ENCODE measurements around the gene MINDY4. TPM values are rescaled to one million over a fixed set of nuclear protein-coding genes. Genes with fewer than 3 reads are reported as not detected.

MINDY4 gene
- total RNA-seq, 1 donor from 2014 or later: 20.1 TPM

- peak overlapping the region; percentile 66 for H3K4me3 ChIP-seq
- intact Hi-C loops (cut with DNase I): no loop called here
These were observed 145.0 kb downstream of the MINDY4 start for GRCh38 chr7:30916255-30916654.

GRCh38 chr7:30916767-30917166 lies 145.6 kb downstream of the MINDY4 start:
- TF ChIP-seq CTCF (IDR thresholded peaks at IDR 0.05): no peak
- H3K9me3 ChIP-seq: no peaks in the 10 kb centered on the region
- intact Hi-C loops (cut with DNase I): no loop called here
- H3K4me1 ChIP-seq: peaks cover 50% of the 10 kb centered on the region
- peak overlapping the region; percentile 81 for H3K27ac ChIP-seq
- no peaks in the 10 kb centered on the region for H3K27me3 ChIP-seq
- H3K36me3 ChIP-seq: peaks cover 35% of the 10 kb centered on the region
- H3K4me3 ChIP-seq: peak overlapping the region; percentile 66
- ATAC-seq: no peak
- no peak for DNase-seq

More at GRCh38 chr7:30916255-30916654, 145.0 kb downstream of the MINDY4 start:
- no peak for ATAC-seq
- Histone ChIP-seq H3K36me3 (peaks cover 30% of the 10 kb centered on the region), H3K27me3 (no peaks in the 10 kb centered on the region), H3K27ac (peak overlapping the region; percentile 81), H3K9me3 (no peaks in the 10 kb centered on the region), H3K4me1 (peaks cover 48% of the 10 kb centered on the region)
- TF ChIP-seq CTCF (IDR thresholded peaks at IDR 0.05): no peak
- DNase-seq: no peak

GRCh38 chr7:30917216-30917893 lies 146.1 kb downstream of the MINDY4 start:
- intact Hi-C loops (cut with DNase I): no loop called here

GRCh38 chr7:30918676-30919075 lies 147.5 kb downstream of the MINDY4 start:
- DNase-seq (no peak), ATAC-seq (no peak)
- Histone ChIP-seq H3K27me3 (no peaks in the 10 kb centered on the region), H3K9me3 (no peaks in the 10 kb centered on the region), H3K4me1 (peaks cover 50% of the 10 kb centered on the region), H3K36me3 (peaks cover 53% of the 10 kb centered on the region), H3K27ac (peak overlapping the region; percentile 45), H3K4me3 (peak overlapping the region; percentile 8)
- no peak for TF ChIP-seq CTCF (IDR thresholded peaks at IDR 0.05)
- intact Hi-C loops (cut with DNase I): no loop called here

More at GRCh38 chr7:30917216-30917893, 146.1 kb downstream of the MINDY4 start:
- Histone ChIP-seq H3K36me3 (peaks cover 41% of the 10 kb centered on the region), H3K9me3 (no peaks in the 10 kb centered on the region), H3K27ac (no peak overlapping the region), H3K4me3 (peak overlapping the region; percentile 66), H3K4me1 (peaks cover 50% of the 10 kb centered on the region), H3K27me3 (no peaks in the 10 kb centered on the region)
- no peak for DNase-seq
- TF ChIP-seq CTCF (IDR thresholded peaks at IDR 0.05): no peak
- no peak for ATAC-seq

- Histone ChIP-seq H3K36me3 (peaks cover 68% of the 10 kb centered on the region), H3K27me3 (no peaks in the 10 kb centered on the region), H3K27ac (peak overlapping the region; percentile 51), H3K4me3 (peak overlapping the region; percentile 5), H3K9me3 (no peaks in the 10 kb centered on the region), H3K4me1 (peaks cover 43% of the 10 kb centered on the region)
- ATAC-seq: no peak
- intact Hi-C loops (cut with DNase I): no loop called here
- peak; percentile 59 for DNase-seq
- no peak for TF ChIP-seq CTCF (IDR thresholded peaks at IDR 0.05)
These were observed 148.9 kb downstream of the MINDY4 start for GRCh38 chr7:30920021-30920583.

All from upper lobe of right lung (tissue), 1 donor.